Hepatic stellate cell (primary cell): ENCODE data around the gene B4GALT6.
"Not testable (repeated sequence)": the region's sequence is repeated elsewhere in the genome, so short reads cannot be mapped to it uniquely, and the experiment has no call there.

ENCODE experiments used
- DNase-seq: peaks from one replicate; pipeline ENCODE4 v3.0.0; 2011; ENCODE audit warnings: low spot score

The B4GALT6 gene, protein sequence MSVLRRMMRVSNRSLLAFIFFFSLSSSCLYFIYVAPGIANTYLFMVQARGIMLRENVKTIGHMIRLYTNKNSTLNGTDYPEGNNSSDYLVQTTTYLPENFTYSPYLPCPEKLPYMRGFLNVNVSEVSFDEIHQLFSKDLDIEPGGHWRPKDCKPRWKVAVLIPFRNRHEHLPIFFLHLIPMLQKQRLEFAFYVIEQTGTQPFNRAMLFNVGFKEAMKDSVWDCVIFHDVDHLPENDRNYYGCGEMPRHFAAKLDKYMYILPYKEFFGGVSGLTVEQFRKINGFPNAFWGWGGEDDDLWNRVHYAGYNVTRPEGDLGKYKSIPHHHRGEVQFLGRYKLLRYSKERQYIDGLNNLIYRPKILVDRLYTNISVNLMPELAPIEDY

DNA sequence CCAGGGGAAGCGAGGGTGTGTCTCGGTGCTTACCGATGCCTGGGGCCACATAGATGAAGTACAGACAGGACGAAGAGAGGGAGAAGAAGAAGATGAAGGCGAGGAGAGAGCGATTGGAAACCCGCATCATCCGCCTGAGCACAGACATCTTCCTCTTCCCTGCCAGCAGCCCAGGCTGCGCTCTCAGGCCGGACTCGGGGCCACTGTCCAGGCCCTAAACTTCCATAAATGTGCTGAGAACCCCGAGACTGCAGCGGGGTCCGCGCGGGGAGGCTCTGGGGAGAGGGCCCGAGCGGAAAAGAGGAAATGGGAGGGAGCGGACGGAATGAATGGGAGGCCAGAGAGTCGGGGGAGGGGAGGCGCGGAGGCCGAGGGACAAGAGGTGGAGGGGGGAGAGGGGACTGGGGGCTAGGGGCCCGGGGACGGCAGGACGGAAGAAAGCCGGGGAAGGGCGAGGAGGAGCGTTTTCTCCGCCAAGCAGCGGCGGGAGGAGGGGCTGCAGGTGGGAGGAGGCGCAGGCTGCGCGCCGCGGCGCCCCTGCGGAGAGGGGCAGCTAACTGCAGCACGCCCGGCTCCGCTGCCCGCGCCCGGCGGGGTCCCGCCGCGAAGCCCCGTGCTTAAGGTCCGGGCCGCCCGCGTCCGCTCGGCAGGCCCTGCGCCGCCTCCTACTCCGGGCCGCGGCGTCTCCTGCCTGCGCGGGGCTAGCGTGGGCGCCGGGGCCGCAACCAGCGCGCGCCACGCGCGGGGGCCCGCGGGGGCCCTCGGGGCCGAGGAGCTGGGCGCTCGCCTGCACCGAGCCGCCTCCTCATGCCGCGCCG, at the start of gene B4GALT6:
Gene B4GALT6, minus strand, starts transcription at position 303 of the 818 bp plus-strand sequence. Its CDS starts 155 bp downstream, at position 148.
- DNase-seq = peak; percentile 5

DNA sequence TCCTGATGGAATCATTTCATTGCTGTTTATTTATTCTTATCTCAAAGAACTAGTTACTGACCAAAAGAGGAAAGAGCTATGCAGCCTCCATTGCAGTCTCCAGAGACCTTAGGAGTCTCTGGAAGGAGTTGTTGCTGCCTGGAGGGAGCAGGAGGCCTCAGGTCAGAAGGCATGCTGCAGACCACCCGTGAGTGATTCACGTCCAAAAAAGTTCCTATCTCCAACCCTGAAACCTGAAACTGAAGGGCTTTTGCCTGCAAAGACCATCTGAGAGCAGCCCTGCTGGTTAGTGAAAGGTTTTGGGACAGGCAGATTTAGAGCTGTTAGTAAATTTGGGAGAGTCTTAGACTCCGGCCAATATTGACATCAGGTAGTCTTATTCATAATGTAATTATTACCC, 47.2 kb upstream of the B4GALT6 start:
- no peak for DNase-seq

DNA sequence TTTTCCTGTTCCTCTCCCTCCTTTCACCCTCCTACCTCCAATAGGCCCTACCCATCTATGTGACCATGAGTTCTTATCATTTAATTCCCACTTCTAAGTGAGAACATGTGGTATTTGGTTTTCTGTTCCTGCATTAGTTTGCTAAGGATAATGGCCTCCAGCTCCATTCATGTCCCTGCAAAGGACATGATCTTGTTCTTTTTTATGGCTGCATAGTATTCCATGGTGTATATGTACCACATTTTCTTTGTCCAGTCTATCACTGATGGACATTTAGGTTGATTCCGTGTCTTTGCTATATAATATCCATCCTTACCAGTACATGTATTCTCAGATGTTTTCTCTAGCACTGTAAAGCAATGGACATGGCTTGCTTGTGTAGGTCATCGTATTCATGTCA, 44.8 kb upstream of the B4GALT6 start:
- not testable (repeated sequence) for DNase-seq

DNA sequence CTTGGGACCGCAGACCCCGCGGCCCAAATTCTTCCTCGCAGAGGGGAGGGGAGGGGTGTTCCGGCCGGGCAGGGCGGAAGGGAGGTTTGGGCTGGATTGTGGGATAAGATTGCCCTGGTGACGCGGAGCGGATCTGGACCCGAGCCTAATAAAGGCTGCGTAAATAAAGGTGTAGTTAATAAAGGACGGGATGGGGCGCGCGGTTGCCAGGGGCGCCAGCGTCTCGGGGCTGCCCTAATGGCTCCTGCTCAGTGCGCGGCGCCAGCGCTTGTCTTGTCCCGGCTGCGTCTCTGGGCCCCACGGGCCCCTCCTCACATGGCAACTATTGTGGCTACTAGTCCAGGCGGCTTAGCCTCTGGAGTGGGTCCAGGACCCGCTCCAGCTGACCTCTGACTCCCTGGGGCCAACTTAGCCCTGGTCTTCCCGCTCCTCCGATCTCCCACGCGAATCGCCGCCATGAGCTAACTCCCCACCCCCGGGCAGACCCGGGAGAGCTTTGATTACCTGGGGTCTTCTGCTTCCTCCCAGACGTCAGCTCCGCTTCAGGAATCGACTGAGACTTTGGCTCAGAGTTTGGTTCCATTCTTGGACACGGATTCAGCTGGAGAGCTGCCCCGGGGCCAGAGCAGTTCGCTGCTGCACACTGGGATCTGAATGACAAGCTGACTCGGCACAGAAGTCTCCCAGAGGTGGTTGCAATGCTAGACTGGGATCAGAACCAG, 39.8 kb upstream of the B4GALT6 start:
- no peak for DNase-seq

DNA sequence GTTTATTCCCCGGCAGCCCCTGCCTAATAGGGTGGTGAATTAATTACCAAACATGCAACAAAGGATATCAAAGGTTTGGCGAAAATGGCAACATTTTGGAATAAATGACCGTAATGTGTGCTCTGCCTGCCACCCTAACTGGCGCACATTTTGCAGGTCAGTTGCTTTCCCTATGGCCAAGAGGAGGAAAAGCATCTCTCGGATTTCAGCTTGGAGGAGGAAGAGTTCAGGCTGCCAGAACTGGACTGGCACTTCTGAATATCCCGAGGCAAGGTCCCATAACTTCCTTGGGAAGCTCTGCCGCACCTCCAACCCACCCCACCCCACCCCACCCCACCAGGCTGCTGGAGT, 39.2 kb upstream of the B4GALT6 start:
- no peak for DNase-seq

DNA sequence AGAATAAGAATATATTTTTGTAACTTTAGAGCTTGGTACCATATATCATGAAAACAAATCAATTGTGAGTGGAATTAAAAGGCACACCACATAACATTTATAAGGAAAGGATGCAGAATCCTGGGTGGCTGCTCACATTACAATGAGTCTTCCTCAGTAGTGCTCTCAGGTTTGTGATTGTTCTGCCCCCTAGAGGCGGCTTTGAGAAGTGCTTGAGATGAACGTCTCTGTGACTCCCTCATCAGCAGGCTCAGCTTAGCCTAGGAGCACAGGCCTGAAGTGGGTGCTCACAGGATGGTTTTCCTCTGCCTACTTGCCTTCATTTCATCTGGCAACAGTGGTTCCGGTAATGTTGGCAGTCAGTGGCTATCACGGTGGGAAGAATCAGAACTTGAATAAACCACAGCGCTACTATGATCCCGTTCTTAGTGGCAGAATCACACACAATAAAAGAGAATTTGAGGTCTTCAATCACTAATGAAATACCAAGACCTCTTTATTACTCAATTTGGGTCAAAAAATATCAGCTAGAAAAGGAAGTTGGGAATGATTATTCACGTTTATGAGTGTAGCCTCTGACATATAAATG, 38.1 kb upstream of the B4GALT6 start:
- peak; percentile 53 for DNase-seq

DNA sequence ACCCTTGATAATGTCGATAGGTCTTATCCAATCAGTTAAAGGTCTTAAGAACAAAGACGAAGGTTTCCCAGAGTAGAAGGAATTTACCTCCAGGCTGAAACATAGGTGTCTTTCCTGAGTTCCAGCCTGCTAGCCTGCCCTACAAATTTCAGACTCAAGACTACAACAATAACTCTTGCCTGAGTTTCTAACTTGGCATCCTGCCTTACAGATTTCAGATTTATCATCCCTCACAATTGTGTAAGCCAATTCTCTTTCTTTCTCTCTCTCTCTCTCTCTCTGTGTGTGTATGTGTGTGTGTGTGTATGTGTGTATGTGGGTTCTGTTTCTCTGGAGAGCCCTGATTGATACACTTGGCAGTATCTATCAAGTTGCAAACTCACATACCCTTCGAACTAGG, 37.2 kb upstream of the B4GALT6 start:
- DNase-seq = no peak

DNA sequence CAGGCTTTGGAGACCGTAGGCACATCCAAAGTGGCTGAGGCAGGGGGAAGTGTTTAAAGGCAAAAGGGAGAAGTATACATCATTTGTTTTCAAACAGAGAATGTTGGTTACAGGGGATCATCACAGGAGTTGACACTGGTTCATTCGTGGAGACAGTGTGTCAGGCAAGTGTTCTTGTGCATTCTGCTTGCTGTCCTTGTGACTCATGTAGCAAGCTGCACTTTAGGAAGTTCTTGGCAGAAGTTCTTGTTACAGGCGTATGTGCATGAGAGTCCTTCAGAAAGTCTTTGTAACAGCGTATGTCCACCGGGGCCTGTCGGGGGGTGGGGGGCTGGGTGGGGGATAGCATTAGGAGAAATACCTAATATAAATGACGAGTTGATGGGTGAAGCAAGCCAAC, 36.5 kb upstream of the B4GALT6 start:
- no peak for DNase-seq

DNA sequence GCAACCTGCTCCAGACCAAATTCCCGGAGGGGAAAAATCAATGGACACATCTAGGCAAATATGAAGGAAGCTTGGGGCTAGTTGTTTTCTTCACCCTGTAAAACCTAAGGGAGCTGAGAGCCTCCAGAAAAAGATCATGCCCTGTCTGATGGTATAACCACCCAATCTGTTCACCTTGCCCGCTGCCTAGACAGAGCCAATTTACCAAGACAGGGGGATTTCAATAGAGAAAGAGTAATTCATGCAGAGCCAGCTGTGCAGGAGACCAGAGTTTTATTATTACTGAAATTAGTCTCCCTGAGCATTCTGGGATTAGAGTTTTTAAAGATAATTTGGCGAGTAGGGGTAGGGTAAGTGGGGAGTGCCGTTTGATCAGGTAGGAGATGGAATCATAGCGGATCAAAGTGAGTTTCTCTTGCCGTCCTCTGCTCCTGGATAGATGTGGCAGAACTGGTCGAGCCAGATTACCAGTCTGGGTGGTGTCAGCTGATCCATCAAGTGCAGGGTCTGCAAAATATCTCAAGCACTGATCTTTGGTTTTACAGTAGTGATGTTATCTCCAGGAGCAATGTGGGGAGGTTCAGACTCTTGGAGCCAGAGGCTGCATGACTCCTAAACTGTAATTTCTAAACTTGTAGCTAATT, 35.1 kb upstream of the B4GALT6 start:
- no peak for DNase-seq

DNA sequence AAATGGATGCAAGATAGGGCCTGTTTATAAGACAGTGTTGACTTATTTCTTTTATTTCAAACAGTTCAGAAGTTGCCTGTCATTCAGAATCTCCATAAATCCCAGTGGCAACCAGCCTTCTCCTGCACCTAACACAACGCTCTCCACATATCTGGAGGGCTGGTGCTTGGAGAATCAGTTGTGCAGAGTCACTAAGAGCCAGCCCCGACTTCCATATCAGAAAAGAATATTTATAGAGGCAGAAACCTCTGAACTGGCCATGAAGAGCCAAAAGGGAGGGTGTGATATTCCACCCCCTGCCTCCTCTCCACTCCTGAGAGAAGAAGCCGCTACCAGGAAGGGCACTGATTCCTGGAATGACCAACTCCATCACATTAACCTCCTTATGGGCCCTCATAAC, 34.0 kb upstream of the B4GALT6 start:
- no peak for DNase-seq

DNA sequence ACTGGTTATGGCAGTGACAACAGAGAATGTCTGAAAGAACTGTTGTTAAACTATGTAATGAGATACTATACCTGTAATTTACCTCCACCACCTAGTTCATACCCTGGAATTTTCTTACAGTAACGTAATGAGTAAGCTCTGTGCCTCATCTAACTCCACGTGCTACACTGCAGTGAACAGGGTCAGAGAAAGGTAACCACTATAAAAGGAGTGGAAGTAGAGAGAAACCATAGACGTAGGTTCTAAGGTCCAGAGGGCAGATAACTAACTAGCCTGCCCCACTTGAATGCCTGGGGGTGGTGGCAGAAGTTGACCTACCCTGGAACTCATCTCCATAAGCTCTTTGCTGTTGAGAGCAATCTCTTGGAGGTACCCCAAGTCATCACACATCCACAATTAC, 32.0 kb upstream of the B4GALT6 start:
- DNase-seq = no peak

DNA sequence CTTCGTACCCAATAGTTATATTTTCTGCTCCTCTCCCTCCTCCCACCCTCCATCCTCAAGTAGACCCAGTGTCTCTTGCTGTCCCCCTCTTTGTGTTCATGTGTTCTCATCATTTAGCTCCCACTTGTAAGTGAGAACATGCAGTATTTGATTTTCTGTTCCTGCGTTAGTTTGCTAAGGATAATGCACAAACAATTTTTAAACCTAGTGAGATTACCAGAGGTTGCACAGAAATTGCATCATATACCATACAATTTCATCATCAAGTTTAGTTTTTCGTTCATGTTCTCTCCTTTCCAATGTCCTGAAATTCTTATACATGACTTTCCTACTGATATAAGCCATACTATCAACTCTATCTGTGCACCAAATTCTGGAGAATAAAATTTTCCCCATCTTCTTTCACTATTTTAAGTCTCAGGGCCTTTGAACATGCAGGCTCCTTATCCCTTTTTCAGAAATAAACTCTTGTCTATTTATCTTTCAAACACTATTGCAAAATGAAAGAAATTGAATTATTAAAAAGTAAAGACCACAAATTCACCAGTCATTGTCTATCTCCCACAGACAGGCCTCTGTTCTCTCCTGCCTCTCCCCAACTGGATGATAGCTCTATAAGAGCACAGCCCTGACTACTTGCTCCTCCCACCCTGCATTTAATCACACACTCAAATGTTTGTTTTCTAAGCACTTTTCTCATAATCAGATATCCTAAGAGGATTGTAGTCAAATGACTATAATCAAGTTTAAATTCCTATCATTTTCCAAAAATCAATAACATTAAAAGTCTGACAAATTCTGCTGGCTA, 27.2 kb upstream of the B4GALT6 start:
- no peak for DNase-seq

DNA sequence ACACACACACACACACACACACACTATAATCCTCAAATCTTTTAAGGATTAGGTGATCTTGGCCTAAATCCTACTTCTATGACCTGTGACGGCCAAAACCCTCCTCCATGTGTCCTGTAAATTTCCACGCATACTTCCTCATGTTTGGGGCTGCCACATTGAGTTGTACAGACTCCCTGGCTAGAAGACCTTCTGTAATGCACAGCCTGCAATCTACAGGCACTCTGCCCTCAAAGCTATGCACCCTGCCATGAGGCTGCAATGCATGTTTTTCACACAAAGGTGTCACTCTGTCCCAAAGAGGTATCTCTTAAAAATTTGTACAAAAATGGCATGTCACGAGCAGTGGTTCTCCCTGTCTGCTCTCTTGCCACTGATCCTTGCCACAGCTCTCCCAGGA, 26.4 kb upstream of the B4GALT6 start:
- DNase-seq = no peak

DNA sequence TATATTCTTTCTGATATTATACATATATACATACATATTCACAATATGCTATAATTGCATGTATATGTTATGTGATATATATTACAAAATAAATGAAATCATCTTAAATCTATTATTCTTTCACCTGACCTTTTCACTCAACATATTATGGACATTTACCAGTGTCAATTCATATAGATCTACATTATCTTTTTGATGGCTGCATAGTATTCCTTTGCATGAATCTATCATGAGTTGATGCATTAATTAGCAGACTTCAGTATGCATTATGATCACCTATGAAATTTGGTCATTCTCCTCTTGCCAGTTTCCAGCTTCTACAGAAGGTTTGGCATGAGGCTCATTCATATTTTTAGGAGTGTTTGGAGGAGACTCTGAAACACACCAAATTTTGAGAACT, 23.4 kb upstream of the B4GALT6 start:
- no peak for DNase-seq

DNA sequence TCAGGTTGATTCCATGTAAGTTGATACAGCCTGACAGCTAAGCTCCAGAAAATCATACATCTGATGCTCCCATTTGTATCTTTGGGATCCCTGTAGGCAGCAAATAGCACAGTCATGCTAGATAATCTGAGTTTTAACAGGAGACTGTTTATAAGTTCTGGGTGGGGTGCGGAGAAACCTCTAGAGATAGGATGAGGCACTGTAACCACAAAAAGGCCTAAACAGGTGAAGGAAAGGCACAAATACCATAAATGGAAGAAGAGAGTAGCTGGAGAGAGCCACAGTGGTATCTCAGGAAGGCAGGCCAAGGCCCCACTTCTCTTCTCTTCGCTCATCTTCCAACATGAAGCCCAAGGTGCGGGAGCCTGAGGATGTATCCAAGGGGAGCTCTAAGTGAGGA, 18.1 kb upstream of the B4GALT6 start:
- no peak for DNase-seq

DNA sequence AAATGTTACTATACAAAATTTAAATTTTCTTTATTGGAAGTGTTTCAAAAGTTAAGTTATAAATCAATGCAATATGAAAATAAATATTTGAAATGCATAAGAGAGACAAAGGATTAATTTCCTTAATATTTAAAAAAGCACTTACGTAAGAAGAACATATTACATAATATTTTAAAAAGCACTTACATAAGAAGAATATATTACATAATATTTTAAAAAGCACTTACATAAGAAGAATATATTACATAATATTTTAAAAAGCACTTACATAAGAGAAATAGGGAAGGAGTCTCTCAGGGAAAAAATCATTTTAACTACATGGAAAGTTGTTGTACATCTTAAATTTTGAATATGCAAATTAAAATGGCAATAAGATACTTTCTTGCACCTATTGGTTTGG, 17.4 kb upstream of the B4GALT6 start:
- DNase-seq = no peak

DNA sequence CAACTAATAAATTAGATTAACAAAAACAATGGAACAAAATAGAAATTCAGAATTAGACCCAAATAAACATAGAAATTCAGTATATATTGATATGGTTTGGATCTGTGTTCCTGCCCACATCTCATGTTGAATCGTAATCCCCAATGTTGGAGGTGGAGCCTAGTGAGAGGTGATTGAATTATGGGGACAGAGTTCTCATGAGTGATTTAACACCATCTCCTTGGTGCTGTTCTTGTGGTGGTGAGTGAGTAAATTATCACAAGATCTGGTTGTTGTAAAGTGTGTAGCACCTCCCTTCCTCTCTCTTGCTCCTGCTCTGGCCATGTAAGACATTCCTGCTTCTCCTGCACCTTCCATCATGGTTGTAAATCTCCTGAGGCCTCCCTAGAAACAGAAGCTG, 16.6 kb upstream of the B4GALT6 start:
- DNase-seq = no peak

DNA sequence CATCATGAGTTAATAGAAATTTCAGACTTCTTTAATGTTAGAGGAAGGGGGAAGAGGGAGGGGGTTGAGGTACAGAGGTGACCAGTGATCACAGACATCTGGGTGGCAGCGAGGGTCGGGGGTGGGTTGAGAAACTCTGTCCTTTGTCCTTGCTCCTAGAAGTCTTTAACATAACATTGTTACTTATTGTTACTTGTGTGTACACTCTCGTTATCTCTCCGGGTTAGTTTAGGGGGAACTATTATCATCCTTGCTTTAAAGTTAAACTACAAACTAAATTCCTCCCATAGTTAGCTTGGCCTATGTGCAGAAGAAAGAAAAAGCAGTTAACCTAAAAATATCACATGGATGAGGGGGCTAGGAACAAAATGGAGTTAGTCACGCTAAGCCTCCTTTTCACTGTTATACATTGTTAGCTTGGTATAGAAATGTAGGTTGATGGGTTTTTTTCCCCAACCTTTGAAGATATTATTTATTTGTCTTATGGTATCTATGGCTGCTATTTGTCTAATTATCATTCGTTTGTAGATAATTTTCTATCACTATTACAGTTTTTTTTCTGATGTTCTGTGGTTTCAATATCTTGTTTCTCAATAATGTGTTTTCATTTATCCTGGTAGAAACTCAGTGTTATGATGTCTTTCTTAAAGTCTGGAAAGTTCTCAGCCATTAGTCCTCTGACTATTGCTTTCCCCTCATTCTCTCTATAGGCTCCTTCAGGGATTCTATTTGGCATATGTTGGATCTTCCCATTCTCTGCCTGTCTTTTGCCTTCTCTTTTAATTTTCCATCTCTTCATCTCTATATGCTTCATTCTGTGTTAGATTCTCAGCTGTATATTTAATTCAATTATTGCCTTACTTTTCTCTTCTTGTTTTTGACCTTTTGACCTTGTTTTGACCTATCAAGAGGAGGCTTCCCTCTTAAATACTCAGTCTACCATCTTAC, 13.2 kb upstream of the B4GALT6 start:
- no peak for DNase-seq

DNA sequence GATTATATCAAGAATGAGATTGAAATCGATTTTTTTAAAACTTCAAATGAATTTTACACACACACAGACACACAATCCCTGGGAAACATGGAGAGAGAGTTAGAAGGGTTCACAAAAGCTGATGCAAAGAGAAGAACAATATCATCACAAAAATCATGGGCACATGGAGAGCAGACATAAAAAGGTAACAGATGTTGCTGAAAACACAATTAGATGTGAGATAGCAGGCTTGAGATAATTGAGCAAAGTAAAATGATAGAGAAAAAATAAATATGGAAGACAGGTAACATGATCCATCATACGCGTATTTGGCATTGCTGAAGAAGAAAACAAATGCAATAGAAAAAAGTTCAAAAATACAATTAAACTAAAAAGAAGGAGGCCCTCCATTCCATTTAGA, 11.6 kb upstream of the B4GALT6 start:
- DNase-seq = no peak

DNA sequence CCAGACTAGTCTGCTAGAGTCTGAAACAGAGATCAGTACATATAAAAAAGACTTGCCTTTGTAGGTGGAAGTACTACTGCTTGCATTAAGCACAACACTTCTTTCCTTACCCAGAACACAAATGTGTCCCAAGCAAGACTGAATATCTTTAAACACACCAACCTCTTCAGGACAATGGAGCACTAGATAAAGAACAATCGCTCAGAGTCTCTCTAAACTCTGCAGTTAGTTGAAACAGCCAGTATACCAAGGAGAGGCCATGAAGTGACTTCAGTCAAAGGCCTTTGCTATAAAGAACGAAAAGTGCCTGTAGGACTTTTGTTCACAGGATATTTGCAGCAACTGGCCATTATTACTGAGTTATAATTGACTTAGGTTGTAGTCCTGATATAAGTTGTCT, 9.9 kb upstream of the B4GALT6 start:
- no peak for DNase-seq
